Activated T-helper 2 cell treated with anti-CD3 and anti-CD28 coated beads, Interferon-gamma antibody, Interleukin-2, Interleukin-4, amounts not matched to agents 10 μg/mL and 5 μg/mL and 100 μg/mL, durations not matched to agents 14 hours and 24 hours and 36 hours (primary cell): ENCODE measurements around the gene COBL. TPM values are rescaled to one million over a fixed set of nuclear protein-coding genes. Genes with fewer than 3 reads are reported as not detected.

Source experiments
- DNase-seq: peaks from one replicate; pipeline ENCODE4 v3.0.0; 2021; ENCODE audit warnings: low spot score
- H3K27ac Mint-ChIP-seq: one replicate; pipeline ENCODE4 v1.8.0; 2021; ENCODE audit warnings: mixed read lengths
- H3K27me3 Mint-ChIP-seq: one replicate; pipeline ENCODE4 v1.8.0; 2021; ENCODE audit warnings: low read depth, mixed read lengths
- H3K36me3 Mint-ChIP-seq: one replicate; pipeline ENCODE4 v1.8.0; 2021; ENCODE audit warnings: low read depth, mixed read lengths
- H3K4me1 Mint-ChIP-seq: one replicate; pipeline ENCODE4 v1.8.0; 2021; ENCODE audit warnings: low read depth, mixed read lengths
- H3K4me3 Mint-ChIP-seq: one replicate; pipeline ENCODE4 v1.8.0; 2021; ENCODE audit warnings: low read depth, mild to moderate bottlenecking, moderate library complexity, mixed read lengths
- H3K9me3 Mint-ChIP-seq: one replicate; pipeline ENCODE4 v1.8.0; 2021; ENCODE audit warnings: mixed read lengths
- intact Hi-C: fragments of 100-400 bp; cut with micrococcal nuclease; formaldehyde crosslinking; loops from one replicate; pipeline ENCODE4 v1.15.1; 2023
- total RNA-seq: library from RNA; stranded (reverse); gene quantifications from 2 replicates; pipeline ENCODE4 v1.2.3, GENCODE V29; 2022

Gene COBL
- total RNA-seq, 1 donor from 2014 or later: not detected

DNA sequence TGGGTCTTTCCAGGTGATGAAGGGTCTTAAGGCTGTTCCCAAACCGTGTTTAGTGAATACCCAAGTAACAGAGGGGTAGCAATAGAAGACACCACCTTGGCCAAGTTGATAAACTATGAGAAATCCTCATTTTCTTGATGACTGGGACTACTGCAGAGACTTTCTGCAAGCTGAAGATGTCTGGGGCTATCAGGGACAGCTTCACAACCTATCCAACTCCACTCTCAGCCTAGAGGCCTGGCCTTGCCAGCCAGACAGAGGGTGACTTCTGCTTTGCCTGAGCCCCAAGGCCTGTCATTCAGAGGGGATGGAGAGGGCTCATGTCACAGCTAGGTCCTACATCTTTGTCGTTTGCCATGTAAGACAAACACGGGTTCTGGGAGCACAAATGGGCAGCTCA lies 278.0 kb downstream of the COBL start:
- H3K36me3 Mint-ChIP-seq: no peaks in the 10 kb centered on the region
- no peak overlapping the region for H3K4me3 Mint-ChIP-seq
- intact Hi-C loops: no loop called here
- H3K27ac Mint-ChIP-seq: no peak overlapping the region
- H3K27me3 Mint-ChIP-seq: no peaks in the 10 kb centered on the region
- H3K9me3 Mint-ChIP-seq: no peaks in the 10 kb centered on the region
- no peak for DNase-seq
- no peaks in the 10 kb centered on the region for H3K4me1 Mint-ChIP-seq

GRCh38 chr7:51035716-51036115 lies 280.9 kb downstream of the COBL start:
- Mint-ChIP-seq H3K4me1 (no peaks in the 10 kb centered on the region), H3K9me3 (no peaks in the 10 kb centered on the region), H3K27ac (no peak overlapping the region), H3K36me3 (no peaks in the 10 kb centered on the region), H3K27me3 (peaks cover 5% of the 10 kb centered on the region), H3K4me3 (no peak overlapping the region)
- DNase-seq: no peak
- intact Hi-C loops: no loop called here

DNA sequence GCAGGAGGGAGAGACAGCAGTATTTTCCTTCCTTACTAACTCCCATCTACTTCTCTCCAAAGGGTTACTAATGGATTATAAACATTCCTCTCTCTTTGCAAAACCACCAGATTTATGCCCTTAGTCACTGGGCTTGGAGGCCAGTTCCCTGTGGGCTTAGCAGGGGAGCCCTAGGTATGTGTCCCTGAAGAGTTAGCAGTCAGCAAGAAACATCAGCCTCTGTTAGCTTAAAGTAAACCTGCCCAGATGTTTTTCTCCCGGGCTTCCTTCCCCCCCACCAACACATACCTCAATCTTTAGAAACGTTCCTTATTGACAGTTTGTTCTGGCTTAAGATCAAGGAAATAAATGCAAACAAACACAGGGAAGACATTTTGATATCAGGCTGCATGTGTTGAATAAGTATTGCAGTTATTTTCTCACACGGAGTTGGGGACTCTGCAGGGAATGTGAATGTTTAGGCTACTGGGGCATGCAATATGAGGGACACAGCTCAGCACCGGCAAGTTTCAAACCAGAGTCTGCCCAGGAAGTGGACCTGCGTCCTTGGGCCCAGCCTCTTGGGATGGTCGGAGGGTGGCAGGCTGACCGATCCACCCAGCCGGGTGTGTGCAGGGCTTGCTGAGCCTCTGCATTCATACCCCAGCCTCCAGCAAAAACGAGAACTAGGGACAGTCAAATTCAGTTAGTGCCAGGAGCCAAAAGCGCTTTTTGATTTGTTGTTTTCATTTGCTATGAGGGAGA lies 281.9 kb downstream of the COBL start:
- DNase-seq: no peak
- intact Hi-C loops: no loop called here
- Mint-ChIP-seq H3K36me3 (no peaks in the 10 kb centered on the region), H3K27ac (no peak overlapping the region), H3K4me1 (no peaks in the 10 kb centered on the region), H3K4me3 (no peak overlapping the region), H3K9me3 (no peaks in the 10 kb centered on the region), H3K27me3 (peaks cover 5% of the 10 kb centered on the region)

DNA sequence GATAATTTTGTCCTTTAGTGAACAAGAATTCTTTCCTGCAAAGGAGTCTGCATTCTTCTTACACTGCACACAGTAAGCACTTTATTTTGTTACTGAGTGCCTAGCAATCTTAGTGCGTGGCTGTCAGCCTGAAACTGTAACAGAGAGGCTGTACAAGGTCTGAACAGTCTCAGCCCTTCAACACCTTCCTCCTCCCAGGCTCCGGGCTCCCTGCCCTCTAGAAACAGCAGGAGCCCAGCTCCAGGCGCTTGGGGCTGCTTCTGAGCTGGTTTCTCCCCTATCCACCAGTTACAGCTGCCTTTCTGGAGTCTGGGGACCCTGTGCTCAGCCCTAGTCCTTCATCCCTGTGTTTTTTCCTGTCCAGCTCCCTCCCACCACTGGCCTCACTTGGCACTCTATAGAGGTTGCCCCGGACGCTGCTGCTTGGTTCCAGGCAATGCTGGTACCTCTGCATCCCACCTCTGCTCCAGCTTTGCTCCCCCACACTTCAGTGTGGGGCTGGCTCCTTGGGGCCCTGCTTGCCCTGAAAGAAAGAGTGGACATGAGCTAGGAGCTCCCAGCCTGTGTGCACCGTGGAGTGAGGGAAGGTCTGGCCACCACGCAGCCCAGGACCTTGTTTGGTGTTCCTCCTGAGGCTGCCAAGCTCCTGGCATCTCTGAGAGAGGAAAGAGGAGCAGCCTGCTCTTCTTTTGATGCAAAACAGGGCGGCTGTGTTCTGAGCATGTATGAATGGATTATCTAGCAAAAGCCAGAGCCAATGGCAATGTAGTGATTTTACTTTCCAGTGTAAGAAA lies 282.7 kb downstream of the COBL start:
- Mint-ChIP-seq H3K4me1 (no peaks in the 10 kb centered on the region), H3K4me3 (no peak overlapping the region), H3K36me3 (no peaks in the 10 kb centered on the region), H3K9me3 (no peaks in the 10 kb centered on the region), H3K27me3 (peaks cover 5% of the 10 kb centered on the region), H3K27ac (no peak overlapping the region)
- intact Hi-C loops: no loop called here
- DNase-seq: no peak

DNA sequence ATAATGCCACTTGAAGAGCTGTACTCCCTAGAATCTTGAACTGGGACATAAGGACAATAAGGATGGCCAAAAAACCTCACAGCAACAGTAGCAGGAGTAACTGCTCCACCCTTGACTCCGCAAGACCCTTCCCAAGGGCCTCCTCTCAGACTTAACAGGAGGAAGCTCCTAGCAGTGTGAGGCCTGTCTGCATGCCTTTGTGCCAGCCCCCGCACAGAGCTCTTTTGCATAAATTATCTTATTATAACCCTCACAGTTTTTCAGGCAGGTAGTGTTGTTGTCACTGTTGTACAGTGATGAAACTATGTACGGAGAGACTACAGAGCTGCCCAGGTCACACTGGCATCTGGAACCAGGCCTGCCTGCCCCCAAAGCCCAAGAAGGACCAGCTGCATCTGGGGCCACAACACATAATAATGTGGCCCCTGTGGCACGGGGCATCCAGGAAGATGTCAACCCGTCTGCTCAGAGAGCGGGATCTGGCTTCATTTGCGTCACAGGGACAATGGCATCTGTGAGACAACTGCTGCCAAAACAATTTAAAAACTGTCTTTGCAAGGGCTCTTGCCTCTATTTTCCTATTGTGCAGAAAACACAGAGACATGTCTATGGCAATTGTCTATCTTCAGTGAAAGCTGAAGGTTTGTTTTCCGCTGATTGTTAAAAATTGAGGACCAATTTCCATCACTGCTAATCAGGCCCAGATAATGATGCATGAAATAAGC lies 284.7 kb downstream of the COBL start:
- no peaks in the 10 kb centered on the region for H3K9me3 Mint-ChIP-seq
- H3K36me3 Mint-ChIP-seq: no peaks in the 10 kb centered on the region
- no peak for DNase-seq
- H3K4me3 Mint-ChIP-seq: no peak overlapping the region
- no peak overlapping the region for H3K27ac Mint-ChIP-seq
- intact Hi-C loops: no loop called here
- H3K4me1 Mint-ChIP-seq: no peaks in the 10 kb centered on the region
- peaks cover 5% of the 10 kb centered on the region for H3K27me3 Mint-ChIP-seq

DNA sequence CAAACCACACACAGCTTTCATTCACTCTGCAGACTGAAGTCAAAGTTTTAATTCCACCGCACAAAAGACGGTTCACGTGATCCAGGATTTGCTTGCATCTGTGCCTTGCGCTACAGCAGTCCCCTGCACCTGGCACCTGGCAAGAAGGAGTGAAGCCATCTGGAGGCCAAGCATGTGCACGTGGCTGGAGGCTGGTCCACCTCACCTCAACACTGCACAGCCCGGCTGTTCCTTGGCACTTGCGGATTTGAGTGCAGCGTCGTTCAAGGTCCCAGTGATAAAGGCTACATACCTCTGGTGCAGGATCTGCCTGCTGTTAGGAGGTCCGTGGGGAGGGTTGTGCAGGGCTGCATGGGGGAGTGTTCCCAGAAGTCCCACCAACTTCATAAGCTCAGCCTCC lies 285.4 kb downstream of the COBL start:
- no peaks in the 10 kb centered on the region for H3K36me3 Mint-ChIP-seq
- H3K27me3 Mint-ChIP-seq: peaks cover 5% of the 10 kb centered on the region
- no peak for DNase-seq
- intact Hi-C loops: no loop called here
- H3K4me3 Mint-ChIP-seq: no peak overlapping the region
- H3K4me1 Mint-ChIP-seq: no peaks in the 10 kb centered on the region
- no peaks in the 10 kb centered on the region for H3K9me3 Mint-ChIP-seq
- H3K27ac Mint-ChIP-seq: no peak overlapping the region

GRCh38 chr7:51029701-51030191 lies 286.9 kb downstream of the COBL start:
- no peak overlapping the region for H3K27ac Mint-ChIP-seq
- DNase-seq: no peak
- no peak overlapping the region for H3K4me3 Mint-ChIP-seq
- no peaks in the 10 kb centered on the region for H3K36me3 Mint-ChIP-seq
- no peaks in the 10 kb centered on the region for H3K9me3 Mint-ChIP-seq
- peaks cover 5% of the 10 kb centered on the region for H3K27me3 Mint-ChIP-seq
- H3K4me1 Mint-ChIP-seq: no peaks in the 10 kb centered on the region
- intact Hi-C loops: no loop called here

DNA sequence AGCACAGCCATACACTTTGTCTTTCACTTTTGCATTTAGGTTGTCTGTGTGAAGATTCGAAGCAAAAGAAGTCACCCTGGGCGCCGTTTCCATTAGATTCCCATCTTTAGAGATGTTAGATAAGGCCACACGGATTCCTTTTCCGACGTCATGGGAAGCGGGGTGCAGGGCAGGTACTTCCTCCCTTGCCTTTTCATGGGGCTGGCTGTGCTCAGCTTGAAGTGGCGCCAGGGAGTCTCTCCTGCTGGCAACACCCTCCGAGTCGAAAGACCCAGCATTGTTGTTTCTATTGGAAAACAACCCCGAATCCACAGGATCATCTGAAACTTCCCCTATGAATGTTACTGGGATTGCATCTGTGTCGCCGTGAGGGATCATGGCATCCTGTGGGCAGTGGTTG lies 287.5 kb downstream of the COBL start:
- no peak for DNase-seq
- H3K4me1 Mint-ChIP-seq: no peaks in the 10 kb centered on the region
- H3K9me3 Mint-ChIP-seq: no peaks in the 10 kb centered on the region
- intact Hi-C loops: no loop called here
- H3K27me3 Mint-ChIP-seq: peaks cover 5% of the 10 kb centered on the region
- no peak overlapping the region for H3K27ac Mint-ChIP-seq
- H3K36me3 Mint-ChIP-seq: no peaks in the 10 kb centered on the region
- H3K4me3 Mint-ChIP-seq: no peak overlapping the region

GRCh38 chr7:51027935-51028830 lies 288.4 kb downstream of the COBL start:
- peaks cover 2% of the 10 kb centered on the region for H3K27me3 Mint-ChIP-seq
- DNase-seq: no peak
- no peaks in the 10 kb centered on the region for H3K36me3 Mint-ChIP-seq
- no peaks in the 10 kb centered on the region for H3K4me1 Mint-ChIP-seq
- no peak overlapping the region for H3K4me3 Mint-ChIP-seq
- H3K27ac Mint-ChIP-seq: no peak overlapping the region
- H3K9me3 Mint-ChIP-seq: no peaks in the 10 kb centered on the region
- intact Hi-C loops: no loop called here

DNA sequence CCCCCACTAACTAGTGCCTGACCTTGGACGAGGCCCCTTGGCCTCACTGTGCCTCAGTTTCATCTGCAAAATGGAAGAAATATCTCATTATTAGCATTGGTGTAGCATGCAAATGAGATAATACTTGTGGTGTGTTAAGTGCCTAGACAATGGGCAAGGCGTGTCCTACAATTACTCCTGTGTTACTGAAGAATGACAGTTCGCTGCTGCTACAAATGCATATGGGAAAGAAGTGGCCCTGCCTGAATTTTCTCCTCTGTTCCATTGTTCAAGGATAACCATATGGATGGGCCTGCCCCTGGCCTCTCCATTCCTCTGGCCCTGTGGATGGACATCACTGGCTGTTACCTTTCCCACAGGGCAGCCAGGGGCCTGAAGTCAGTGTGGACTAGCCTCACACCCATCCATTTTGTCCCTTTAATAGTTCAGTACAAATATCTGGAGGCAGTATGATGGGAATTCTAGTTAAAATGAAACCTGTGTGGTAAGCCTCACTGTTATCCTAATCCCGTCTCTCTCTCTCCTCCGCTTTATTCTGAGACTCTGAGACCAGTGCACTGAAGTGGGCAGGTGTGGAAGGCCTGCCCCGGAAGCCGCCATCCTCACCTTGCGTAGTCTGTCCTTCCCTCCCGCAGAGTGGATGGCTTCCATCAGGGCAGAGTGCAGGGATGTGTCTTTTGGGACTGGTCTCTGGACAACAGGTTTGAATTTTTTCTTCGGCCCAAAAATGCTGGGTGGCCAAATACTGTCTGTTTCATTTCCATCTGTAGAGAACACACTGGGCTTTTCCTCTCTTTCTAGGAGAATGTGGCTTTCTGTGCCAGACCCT lies 289.3 kb downstream of the COBL start:
- H3K36me3 Mint-ChIP-seq: no peaks in the 10 kb centered on the region
- no peak overlapping the region for H3K27ac Mint-ChIP-seq
- H3K4me1 Mint-ChIP-seq: no peaks in the 10 kb centered on the region
- H3K9me3 Mint-ChIP-seq: no peaks in the 10 kb centered on the region
- H3K4me3 Mint-ChIP-seq: no peak overlapping the region
- intact Hi-C loops: no loop called here
- H3K27me3 Mint-ChIP-seq: no peaks in the 10 kb centered on the region
- no peak for DNase-seq

- Mint-ChIP-seq H3K4me1 (no peaks in the 10 kb centered on the region), H3K36me3 (no peaks in the 10 kb centered on the region), H3K27me3 (no peaks in the 10 kb centered on the region), H3K4me3 (no peak overlapping the region), H3K27ac (no peak overlapping the region), H3K9me3 (no peaks in the 10 kb centered on the region)
- no peak for DNase-seq
- intact Hi-C loops: no loop called here
Observed at GRCh38 chr7:51026341-51026740, 290.3 kb downstream of the COBL start.
